ENCODE measurements around the gene AGTR2.

DNA sequence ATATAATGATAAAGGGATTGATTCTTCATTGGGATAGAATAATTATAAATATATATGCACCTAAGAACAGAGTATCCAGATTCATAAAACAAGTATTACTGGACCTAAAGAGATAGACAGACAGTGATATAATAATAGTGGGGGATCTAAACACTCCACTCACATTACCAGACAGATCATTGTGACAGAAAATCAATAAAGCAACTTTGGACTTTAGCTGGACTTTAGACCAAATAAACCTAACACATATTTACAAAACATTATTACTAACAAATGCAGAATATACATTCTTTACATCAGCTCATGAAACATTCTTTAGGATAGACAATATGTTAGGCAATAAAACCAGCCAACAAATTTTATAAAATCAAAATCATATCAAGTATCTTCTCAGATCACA is 14.6 kb downstream of the AGTR2 start:
- TF ChIP-seq, protein P1, sequence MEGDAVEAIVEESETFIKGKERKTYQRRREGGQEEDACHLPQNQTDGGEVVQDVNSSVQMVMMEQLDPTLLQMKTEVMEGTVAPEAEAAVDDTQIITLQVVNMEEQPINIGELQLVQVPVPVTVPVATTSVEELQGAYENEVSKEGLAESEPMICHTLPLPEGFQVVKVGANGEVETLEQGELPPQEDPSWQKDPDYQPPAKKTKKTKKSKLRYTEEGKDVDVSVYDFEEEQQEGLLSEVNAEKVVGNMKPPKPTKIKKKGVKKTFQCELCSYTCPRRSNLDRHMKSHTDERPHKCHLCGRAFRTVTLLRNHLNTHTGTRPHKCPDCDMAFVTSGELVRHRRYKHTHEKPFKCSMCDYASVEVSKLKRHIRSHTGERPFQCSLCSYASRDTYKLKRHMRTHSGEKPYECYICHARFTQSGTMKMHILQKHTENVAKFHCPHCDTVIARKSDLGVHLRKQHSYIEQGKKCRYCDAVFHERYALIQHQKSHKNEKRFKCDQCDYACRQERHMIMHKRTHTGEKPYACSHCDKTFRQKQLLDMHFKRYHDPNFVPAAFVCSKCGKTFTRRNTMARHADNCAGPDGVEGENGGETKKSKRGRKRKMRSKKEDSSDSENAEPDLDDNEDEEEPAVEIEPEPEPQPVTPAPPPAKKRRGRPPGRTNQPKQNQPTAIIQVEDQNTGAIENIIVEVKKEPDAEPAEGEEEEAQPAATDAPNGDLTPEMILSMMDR (IDR thresholded peaks at IDR 0.05; ENCODE audit: low read length), result no peak
- no peak for TF ChIP-seq EZH2 (IDR thresholded peaks at IDR 0.05; ENCODE audit: borderline replicate concordance, low read length)
